Measurements from ENCODE around the gene NDUFA3. TPM values are rescaled to one million over a fixed set of nuclear protein-coding genes. Genes with fewer than 3 reads are reported as not detected.

Gene NDUFA3
- total RNA-seq, 1 donor from 2014 or later, result 115 TPM

GRCh38 chr19:54156953-54157352, 54.3 kb downstream of the NDUFA3 start:
- Histone ChIP-seq H3K27me3 (no peaks in the 10 kb centered on the region), H3K27ac (no peak overlapping the region), H3K4me1 (peaks cover 17% of the 10 kb centered on the region), H3K9me3 (no peaks in the 10 kb centered on the region), H3K36me3 (peaks cover 63% of the 10 kb centered on the region), H3K4me3 (no peak overlapping the region)
- TF ChIP-seq CTCF (IDR thresholded peaks at IDR 0.05), result no peak
- ATAC-seq, result no peak
- no peak for DNase-seq
- intact Hi-C loops (cut with DNase I), result no loop called here

Other genes with a start within 250 kb of the NDUFA3 start
- 131 TPM for gene MYADM, start 235.0 kb upstream of the NDUFA3 start, total RNA-seq
- not detected for gene PRKCG, start 220.7 kb upstream of the NDUFA3 start, total RNA-seq
- gene CACNG7, start 193.6 kb upstream of the NDUFA3 start, total RNA-seq, result not detected
- 0.12 TPM for gene CACNG8, start 139.9 kb upstream of the NDUFA3 start, total RNA-seq
- not detected for gene CACNG6, start 111.2 kb upstream of the NDUFA3 start, total RNA-seq
- gene VSTM1, start 39.0 kb upstream of the NDUFA3 start, total RNA-seq, result 1.1 TPM
- not detected for gene TARM1, start 21.5 kb upstream of the NDUFA3 start, total RNA-seq
- 59.5 TPM for gene OSCAR, start 2.1 kb upstream of the NDUFA3 start, total RNA-seq
- 19.5 TPM for gene TFPT, start 12.8 kb downstream of the NDUFA3 start, total RNA-seq
- 44.9 TPM for gene PRPF31, start 12.9 kb downstream of the NDUFA3 start, total RNA-seq
- gene CNOT3, start 34.9 kb downstream of the NDUFA3 start, total RNA-seq, result 39.4 TPM
- gene LENG1, start 56.9 kb downstream of the NDUFA3 start, total RNA-seq, result 9.2 TPM
- 48.3 TPM for gene TMC4, start 70.3 kb downstream of the NDUFA3 start, total RNA-seq
- 57.9 TPM for gene MBOAT7, start 86.7 kb downstream of the NDUFA3 start, total RNA-seq
- 34.7 TPM for gene TSEN34, start 88.5 kb downstream of the NDUFA3 start, total RNA-seq
- gene RPS9, start 98.0 kb downstream of the NDUFA3 start, total RNA-seq, result 1,039 TPM
- gene LILRB3, start 120.2 kb downstream of the NDUFA3 start, total RNA-seq, result 61.5 TPM
- gene LILRA6, start 139.9 kb downstream of the NDUFA3 start, total RNA-seq, result 21.4 TPM
- 9.1 TPM for gene LILRB5, start 154.4 kb downstream of the NDUFA3 start, total RNA-seq
- 18.8 TPM for gene LILRB2, start 178.3 kb downstream of the NDUFA3 start, total RNA-seq
- gene LILRA5, start 210.3 kb downstream of the NDUFA3 start, total RNA-seq, result 13.5 TPM
- gene LILRA4, start 236.3 kb downstream of the NDUFA3 start, total RNA-seq, result 4.8 TPM

All from upper lobe of right lung (tissue), 1 donor.